Measurements from ENCODE around the gene PMF1.

GRCh38 chr1:156203331-156203730, 9.5 kb upstream of the PMF1 start:
- TF ChIP-seq, protein P1, sequence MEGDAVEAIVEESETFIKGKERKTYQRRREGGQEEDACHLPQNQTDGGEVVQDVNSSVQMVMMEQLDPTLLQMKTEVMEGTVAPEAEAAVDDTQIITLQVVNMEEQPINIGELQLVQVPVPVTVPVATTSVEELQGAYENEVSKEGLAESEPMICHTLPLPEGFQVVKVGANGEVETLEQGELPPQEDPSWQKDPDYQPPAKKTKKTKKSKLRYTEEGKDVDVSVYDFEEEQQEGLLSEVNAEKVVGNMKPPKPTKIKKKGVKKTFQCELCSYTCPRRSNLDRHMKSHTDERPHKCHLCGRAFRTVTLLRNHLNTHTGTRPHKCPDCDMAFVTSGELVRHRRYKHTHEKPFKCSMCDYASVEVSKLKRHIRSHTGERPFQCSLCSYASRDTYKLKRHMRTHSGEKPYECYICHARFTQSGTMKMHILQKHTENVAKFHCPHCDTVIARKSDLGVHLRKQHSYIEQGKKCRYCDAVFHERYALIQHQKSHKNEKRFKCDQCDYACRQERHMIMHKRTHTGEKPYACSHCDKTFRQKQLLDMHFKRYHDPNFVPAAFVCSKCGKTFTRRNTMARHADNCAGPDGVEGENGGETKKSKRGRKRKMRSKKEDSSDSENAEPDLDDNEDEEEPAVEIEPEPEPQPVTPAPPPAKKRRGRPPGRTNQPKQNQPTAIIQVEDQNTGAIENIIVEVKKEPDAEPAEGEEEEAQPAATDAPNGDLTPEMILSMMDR (conservative IDR thresholded peaks at IDR 0.05), result no peak
- no peak for TF ChIP-seq ZFX (IDR thresholded peaks at IDR 0.05)
